Measurements from ENCODE around the gene CTSD.

Gene CTSD

GRCh38 chr11:1796413-1797011 lies 32.8 kb upstream of the CTSD start:
- Histone ChIP-seq H3K27me3 (ENCODE audit: insufficient read depth, poor library complexity, severe bottlenecking) (no peaks in the 10 kb centered on the region), H3K4me3 (ENCODE audit: severe bottlenecking) (no peak overlapping the region), H3K36me3 (ENCODE audit: low read depth) (no peaks in the 10 kb centered on the region), H3K4me1 (ENCODE audit: insufficient read depth, poor library complexity, severe bottlenecking) (no peaks in the 10 kb centered on the region), H3K27ac (ENCODE audit: poor library complexity, severe bottlenecking) (no peak overlapping the region), H3K9me3 (ENCODE audit: severe bottlenecking) (no peaks in the 10 kb centered on the region)
- TF ChIP-seq CTCF (IDR thresholded peaks at IDR 0.05; ENCODE audit: poor library complexity, severe bottlenecking): no peak
- DNase-seq (ENCODE audit: low spot score): no peak
- ATAC-seq (ENCODE audit: low read depth): peak; percentile 58

GRCh38 chr11:1793081-1793480 lies 29.4 kb upstream of the CTSD start:
- H3K27me3 ChIP-seq (ENCODE audit: insufficient read depth, poor library complexity, severe bottlenecking): no peaks in the 10 kb centered on the region
- no peaks in the 10 kb centered on the region for H3K4me1 ChIP-seq (ENCODE audit: insufficient read depth, poor library complexity, severe bottlenecking)
- H3K27ac ChIP-seq (ENCODE audit: poor library complexity, severe bottlenecking): no peak overlapping the region
- no peaks in the 10 kb centered on the region for H3K9me3 ChIP-seq (ENCODE audit: severe bottlenecking)
- TF ChIP-seq CTCF (IDR thresholded peaks at IDR 0.05; ENCODE audit: poor library complexity, severe bottlenecking): no peak
- no peak for DNase-seq (ENCODE audit: low spot score)
- no peaks in the 10 kb centered on the region for H3K36me3 ChIP-seq (ENCODE audit: low read depth)
- no peak for ATAC-seq (ENCODE audit: low read depth)
- H3K4me3 ChIP-seq (ENCODE audit: severe bottlenecking): no peak overlapping the region

- ATAC-seq (ENCODE audit: low read depth): no peak
- no peak overlapping the region for H3K4me3 ChIP-seq (ENCODE audit: severe bottlenecking)
- no peaks in the 10 kb centered on the region for H3K27me3 ChIP-seq (ENCODE audit: insufficient read depth, poor library complexity, severe bottlenecking)
- no peak overlapping the region for H3K27ac ChIP-seq (ENCODE audit: poor library complexity, severe bottlenecking)
- H3K4me1 ChIP-seq (ENCODE audit: insufficient read depth, poor library complexity, severe bottlenecking): no peaks in the 10 kb centered on the region
- H3K36me3 ChIP-seq (ENCODE audit: low read depth): no peaks in the 10 kb centered on the region
- DNase-seq (ENCODE audit: low spot score): no peak
- no peak for TF ChIP-seq CTCF (IDR thresholded peaks at IDR 0.05; ENCODE audit: poor library complexity, severe bottlenecking)
- no peaks in the 10 kb centered on the region for H3K9me3 ChIP-seq (ENCODE audit: severe bottlenecking)
Measured at GRCh38 chr11:1792461-1792860, 28.7 kb upstream of the CTSD start.

GRCh38 chr11:1791912-1792311 lies 28.2 kb upstream of the CTSD start:
- Histone ChIP-seq H3K4me3 (ENCODE audit: severe bottlenecking) (no peak overlapping the region), H3K36me3 (ENCODE audit: low read depth) (no peaks in the 10 kb centered on the region), H3K9me3 (ENCODE audit: severe bottlenecking) (no peaks in the 10 kb centered on the region), H3K4me1 (ENCODE audit: insufficient read depth, poor library complexity, severe bottlenecking) (no peaks in the 10 kb centered on the region), H3K27me3 (ENCODE audit: insufficient read depth, poor library complexity, severe bottlenecking) (no peaks in the 10 kb centered on the region), H3K27ac (ENCODE audit: poor library complexity, severe bottlenecking) (no peak overlapping the region)
- DNase-seq (ENCODE audit: low spot score) (no peak), ATAC-seq (ENCODE audit: low read depth) (no peak)
- no peak for TF ChIP-seq CTCF (IDR thresholded peaks at IDR 0.05; ENCODE audit: poor library complexity, severe bottlenecking)

- H3K27me3 ChIP-seq (ENCODE audit: insufficient read depth, poor library complexity, severe bottlenecking): no peaks in the 10 kb centered on the region
- no peaks in the 10 kb centered on the region for H3K4me1 ChIP-seq (ENCODE audit: insufficient read depth, poor library complexity, severe bottlenecking)
- DNase-seq (ENCODE audit: low spot score) (no peak), ATAC-seq (ENCODE audit: low read depth) (no peak)
- H3K36me3 ChIP-seq (ENCODE audit: low read depth): no peaks in the 10 kb centered on the region
- H3K4me3 ChIP-seq (ENCODE audit: severe bottlenecking): no peak overlapping the region
- H3K9me3 ChIP-seq (ENCODE audit: severe bottlenecking): no peaks in the 10 kb centered on the region
- no peak overlapping the region for H3K27ac ChIP-seq (ENCODE audit: poor library complexity, severe bottlenecking)
- TF ChIP-seq CTCF (IDR thresholded peaks at IDR 0.05; ENCODE audit: poor library complexity, severe bottlenecking): no peak
Measured at GRCh38 chr11:1786466-1786865, 22.7 kb upstream of the CTSD start.

All from RWPE2 (cell line).